ENCODE data around the gene MSLN.

Gene MSLN

DNA sequence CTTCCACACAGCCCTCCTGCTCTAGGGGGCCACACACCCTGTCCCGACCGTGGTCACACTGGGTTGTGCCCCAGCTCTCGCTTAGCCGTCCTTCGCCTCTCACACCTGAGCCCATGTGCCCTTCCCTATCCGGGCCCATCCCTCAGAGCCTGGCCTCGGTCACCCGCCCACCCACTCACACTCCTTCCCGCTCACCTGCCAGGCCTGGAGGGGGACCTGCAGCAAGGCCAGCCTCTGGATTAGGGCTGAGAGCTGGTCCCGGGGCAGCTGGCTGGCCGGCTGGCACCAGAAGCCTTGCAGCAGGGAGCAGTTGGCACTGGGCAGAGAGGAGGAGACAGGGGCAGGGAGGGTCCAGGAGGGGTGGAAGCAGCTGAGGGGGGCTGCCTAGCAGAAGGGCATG is 17.9 kb downstream of the MSLN start:
- no peak for DNase-seq

DNA sequence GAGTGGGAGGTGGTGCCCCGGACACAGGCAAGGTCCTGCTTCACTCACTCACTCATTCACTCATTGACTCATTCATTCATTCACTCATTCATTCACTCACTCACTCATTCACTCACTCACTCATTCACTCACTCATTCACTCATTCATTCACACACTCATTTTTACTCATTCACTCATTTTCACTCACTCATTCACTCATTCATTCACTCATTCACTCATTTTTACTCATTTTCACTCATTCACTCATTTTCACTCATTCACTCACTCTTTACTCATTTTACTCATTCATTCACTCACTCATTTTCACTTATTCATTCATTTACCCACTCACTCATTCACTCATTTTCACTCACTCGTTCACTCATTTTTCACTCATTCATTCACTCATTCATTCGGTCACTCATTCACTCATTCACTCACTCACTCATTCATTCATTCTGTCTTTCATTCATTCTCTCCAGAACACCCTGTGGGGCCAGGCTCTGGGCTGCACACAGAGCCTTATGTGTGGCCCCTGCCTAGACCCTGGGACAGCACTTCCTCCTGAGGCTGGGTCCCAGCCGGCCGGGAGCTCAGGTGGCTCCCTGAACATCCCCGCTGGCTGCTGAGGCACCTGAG is 18.5 kb downstream of the MSLN start:
- DNase-seq = no peak

DNA sequence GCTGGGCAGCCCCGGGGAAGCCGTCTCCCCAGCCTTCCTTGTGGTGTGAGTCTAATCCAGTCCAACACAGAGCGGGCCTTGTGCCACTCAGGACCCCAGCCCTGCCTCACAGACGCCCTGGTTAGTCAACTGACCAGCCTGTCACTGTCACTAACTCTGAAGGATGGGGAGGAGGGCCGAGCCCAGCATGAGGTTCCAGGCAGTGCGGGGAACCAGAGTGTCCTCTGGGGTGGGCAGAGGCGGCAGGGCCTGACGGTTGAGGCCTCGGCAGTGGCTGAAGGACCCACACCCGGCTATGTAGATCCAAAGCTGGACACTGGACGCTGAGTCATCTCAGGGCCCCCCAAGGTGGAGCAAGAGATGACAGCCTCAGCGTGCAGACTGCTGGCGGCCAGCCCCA is 19.0 kb downstream of the MSLN start:
- no peak for DNase-seq

DNA sequence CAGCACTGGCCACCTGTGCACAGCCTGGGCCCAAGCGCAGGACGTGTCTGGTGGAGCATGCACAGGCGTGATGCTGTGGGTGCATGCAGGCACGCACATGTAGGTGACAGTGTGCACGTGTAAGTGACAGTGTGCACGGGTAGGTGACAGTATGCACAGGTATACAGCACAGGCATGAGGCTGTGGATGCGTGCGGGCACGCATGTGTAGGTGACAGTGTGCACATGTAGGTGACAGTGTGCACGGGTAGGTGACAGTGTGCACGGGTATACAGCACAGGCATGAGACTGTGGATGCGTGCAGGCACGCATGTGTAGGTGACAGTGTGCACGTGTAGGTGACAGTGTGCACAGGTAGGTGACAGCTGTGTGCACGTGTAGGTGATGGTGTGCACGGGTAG is 19.8 kb downstream of the MSLN start:
- no peak for DNase-seq

DNA sequence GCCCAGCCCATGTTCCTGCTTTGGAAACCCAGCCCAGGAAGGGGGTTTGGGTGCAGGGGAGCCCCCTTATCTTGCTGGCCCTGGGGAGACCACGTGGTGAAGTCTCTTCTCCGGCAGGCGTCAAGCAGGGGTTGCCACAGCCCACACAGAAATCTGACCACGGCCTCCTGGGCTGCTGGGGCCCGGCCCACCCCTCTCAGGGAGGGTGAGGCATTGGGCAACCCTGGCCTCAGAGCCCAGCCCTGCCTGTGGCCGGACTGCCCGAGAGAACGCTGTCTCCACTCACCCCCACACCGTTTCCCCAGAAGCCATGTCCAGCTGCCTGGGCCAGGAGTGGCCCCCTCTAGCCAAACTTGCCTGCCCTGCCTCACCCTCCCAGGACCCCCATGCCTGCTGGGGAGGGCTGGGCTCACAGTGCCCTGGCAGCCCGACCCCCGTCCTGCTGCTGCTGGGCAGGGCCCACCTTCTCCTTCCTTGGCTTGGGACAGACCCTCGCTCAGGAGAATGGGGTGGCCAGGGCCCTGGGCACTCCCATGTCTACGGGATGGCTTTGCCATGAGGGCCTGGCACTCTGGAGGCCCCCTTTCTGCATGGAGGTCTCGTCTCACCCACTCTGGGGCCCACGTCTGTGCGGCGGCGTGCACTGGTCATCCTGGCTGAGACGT is 20.9 kb downstream of the MSLN start:
- DNase-seq = no peak

DNA sequence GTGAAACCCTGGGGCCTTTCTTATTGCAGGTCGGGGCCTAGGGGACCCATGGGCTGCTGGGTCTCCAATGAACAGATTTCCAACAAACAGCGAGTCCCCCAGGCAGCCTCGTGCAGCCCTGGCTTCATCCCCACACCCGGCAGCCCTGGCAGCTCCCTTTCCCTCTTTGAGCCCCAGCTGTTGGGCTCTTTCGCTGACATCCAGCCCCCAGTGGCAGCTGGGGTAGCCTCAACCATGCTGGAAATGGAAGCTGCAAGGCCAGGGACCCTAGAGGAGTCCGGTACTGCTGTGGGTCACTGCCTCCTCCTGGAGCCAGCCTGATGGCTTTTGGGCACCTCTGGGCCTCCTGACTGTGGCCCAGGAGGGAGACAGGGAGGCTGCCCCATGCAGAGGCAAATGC is 21.7 kb downstream of the MSLN start:
- no peak for DNase-seq

DNA sequence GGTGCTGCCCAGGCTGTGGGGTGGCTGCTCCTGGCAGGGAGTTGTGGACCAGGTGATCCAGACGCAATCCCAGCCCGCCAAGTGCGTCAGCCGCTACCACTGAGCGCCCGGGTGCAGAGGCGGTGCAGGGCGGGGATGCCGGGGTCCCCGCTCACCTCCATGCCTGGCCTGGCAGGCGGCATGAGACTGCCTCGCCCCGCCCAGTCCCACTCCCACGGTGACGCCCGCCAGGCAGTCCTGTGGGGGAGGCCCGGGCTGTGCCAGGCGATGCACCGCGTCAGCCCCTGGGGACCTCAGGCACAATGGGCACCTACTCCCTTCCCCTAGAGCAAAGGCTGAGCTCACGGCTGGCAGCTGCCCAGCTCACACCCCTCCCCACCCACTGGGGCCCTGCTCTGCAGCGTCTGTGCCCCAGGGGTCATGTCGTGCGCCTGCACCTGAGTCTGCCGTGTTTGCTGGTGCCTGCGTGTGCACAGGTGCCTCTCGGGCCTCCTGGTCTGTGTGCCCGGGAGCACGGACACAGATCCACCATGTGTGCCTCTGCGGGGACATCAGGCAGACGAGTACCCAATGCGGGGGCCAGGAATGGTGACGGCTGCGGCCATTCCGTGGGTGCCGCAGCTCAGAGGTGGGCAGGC is 22.4 kb downstream of the MSLN start:
- no peak for DNase-seq

DNA sequence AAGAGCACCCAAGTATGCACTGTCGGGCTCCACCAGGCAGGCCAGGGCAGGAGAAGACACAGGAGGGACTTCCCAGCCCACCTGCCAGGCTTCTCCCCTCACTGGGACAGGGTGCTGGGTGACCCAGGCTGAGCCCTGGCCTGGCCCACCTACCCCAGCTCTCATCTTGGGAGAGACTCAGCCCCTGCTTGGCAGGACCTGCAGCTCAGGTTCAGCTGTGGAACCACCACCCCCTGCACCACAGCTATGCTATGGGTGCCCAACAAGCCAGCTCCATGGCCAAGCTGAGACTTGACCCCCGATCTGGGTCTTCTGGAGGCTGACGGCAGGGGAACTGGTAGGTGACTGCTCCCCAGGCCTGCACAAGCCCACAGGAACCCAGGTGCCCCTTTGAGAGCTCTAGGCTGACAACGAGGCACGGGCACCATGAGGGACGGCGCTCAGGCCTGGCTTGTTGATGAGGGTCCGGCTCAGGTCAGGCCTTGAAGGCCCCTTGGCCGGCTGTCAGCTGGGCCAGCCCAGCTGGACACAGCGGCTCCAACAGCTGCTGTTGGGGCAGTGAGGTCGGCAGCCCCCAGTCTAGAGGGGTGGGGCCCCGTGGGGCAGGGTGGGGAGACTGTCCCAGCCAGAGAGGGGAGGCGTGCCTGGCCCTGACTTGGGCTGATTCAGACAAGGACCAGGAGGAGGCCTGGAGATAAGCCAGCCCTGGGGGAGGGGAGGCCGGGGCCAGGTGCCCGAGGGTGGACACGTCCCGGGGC is 23.0 kb downstream of the MSLN start:
- DNase-seq = no peak

DNA sequence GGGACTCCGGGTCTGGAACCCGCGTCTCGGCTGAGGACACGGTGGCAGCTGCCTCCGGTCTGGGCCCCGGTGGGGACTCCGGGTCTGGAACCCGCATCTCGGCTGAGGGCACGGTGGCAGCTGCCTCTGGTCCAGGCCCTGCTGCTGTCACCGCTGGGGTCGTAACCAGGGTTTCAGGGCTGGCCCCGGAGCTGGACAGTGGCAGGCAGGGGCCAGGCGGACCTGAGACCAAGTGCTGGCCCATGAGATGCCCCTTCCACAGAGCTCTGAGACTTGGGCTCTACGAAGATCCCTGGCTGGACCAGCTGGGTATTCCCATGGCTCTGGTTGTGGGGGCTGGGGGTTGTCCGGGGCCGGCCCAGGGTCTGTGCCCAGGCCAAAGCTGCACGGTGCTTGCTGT is 23.9 kb downstream of the MSLN start:
- DNase-seq = no peak

DNA sequence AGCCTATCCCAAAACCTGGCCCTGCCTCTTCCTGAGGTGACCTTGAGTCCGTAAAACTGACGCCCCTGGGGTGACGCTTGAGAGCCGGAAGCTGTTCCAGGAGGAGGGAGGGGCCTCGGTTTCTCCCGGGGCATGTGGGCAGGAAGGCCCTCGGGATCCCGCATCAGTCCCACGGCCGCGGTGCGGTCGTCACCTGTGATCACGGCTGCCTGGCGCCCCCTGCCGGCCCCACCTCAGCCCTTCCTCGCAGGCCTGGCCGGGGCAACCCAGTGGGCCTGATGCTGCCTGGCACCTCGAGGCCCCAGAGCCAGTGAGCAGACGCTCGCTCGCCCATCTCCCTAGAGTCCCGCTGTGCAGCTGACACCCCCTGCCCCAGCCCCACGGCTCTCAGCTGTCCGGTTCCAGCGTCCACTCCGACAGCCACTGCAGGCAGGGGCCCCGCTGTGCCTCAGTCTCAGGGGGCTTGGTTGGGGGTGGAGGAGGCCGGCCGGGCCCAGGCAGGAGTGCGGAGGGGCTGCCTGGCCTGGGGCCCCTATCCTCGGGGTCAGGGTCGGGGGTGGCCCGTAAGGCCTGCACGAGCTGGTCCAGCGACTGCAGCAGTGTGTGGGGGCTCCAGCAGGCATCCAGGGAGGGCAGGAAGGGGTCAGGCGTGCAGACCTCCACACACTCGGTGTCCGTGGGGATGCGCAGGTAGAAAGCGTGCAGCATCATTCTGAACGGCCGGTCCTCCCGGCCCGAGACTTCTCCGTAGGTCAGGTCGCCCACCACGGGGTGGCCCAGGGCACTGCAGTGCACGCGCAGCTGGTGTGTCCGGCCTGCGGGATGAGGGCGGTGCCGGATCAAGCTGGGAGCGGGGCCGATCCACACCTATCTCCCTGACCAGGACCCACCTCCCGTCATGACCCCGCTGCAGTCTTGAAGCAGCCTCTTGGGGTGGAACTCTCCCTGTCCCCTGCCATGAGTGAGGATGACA is 25.3 kb downstream of the MSLN start:
- DNase-seq = peak; percentile 6

DNA sequence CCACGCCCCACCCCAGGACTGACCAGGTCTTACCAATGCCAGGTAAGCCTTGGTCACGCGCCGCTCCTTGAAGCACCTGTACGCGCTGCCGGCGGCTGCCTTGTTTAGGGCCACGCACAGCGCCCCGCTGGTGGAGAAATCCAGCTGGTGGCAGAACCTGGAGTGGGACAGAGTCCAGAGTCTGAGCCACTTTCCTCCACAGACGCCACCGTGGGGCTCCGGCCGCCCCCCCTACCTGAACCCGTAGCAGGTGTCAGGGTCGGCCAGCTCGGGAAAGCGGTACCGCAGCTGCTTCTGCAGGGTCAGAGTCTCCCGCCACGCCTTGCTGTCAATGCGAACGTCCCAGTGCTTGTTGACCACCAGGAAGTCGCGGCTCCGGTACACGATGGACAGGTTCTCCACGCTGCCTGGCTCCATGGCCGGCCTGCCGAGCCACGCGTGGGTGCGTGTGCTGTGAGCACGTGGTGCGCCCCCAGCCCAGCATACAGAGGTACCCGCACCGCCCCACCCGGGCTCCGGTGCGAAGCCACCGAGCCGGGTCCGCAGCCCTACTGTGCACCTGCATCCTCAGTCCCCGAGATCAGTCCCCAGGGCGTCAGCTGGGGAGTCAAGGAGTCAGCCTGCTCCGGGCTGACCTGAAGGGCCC is 26.9 kb downstream of the MSLN start:
- DNase-seq = no peak

DNA sequence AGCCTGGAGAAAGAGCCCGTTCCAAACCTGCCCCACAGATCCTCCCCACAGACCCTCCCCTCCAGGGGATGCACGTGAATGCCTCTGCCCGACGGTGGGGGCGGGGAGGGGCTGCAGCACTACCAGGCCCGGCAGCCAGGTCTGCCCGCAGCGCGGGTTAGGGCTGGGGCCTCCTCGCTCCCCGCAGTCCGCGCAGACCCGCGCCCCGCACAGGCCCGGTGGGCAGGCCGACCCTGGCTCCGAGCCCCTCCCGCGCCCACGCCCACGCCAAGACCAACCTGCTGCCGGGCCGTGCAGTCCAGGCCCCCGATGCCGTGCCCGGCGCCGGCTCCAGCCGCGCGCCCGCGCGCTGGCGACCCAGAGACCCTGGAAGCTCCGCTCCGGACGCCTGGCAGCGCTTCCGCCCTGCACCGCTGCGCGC is 27.5 kb downstream of the MSLN start, which contains the start of gene RPUSD1:
RPUSD1 (minus strand) TSS at position 404 of the 421 bp plus-strand sequence. CDS start 644 bp downstream, outside the sequence.
- DNase-seq = no peak

DNA sequence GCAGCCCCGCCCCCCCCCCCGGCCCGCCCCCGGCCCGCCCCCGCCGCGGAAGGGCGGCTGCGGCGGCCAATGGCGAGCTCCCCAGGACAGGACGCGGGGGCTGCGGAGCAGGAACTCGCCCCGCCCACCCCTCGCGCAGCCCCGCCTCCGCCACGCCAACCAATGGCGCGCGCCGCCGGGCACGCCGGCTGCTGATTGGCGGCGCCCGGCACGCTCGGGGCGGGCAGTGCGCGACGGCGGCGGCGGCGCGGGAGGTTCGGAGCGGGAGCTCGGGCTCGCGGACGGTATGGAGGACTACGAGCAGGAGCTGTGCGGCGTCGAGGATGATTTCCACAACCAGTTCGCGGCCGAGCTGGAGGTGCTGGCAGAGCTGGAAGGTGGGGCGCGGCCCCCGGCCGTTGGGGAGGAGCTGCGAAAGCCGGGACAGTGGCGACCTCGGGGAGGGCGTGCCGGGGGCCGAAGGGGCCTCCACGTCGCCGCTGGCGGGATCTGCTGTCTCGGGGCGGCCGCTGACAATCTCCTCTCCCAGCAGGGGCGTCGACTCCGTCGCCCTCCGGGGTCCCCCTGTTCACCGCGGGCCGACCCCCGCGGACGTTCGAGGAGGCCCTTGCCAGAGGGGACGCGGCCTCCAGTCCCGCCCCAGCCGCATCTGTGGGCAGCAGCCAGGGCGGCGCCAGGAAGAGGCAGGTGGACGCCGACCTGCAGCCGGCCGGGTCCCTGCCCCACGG is 28.0 kb downstream of the MSLN start, which contains the start of gene CHTF18:
CHTF18 (plus strand) TSS at position 222 of the 728 bp plus-strand sequence; CDS start at position 287, 65 bp downstream.
- DNase-seq = peak; percentile 92

DNA sequence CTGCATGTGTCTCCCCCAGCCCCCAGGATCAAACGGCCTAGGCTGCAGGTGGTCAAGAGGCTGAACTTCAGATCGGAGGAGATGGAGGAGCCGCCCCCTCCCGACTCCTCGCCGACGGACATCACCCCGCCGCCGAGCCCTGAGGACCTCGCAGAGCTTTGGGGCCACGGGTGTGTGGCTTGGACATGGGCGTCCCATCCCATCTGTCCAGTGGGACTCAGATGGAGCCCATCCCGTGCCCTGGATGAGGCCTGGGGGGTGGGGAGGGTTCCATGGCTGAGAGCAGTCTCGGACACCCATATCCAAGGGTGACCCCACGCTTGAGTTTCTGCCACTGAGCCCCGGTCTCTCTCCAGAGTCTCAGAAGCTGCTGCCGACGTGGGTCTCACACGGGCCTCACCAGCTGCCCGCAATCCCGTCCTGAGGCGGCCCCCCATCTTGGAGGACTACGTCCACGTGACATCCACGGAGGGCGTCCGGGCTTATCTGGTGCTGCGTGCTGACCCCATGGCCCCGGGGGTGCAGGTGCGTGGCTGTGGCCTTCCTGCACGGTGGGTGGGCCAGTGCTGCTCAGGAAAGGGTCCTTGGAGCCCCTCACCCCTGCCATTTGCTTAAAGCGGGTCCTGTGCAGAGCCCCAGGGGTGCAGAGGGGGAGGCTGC is 28.8 kb downstream of the MSLN start:
- no peak for DNase-seq

DNA sequence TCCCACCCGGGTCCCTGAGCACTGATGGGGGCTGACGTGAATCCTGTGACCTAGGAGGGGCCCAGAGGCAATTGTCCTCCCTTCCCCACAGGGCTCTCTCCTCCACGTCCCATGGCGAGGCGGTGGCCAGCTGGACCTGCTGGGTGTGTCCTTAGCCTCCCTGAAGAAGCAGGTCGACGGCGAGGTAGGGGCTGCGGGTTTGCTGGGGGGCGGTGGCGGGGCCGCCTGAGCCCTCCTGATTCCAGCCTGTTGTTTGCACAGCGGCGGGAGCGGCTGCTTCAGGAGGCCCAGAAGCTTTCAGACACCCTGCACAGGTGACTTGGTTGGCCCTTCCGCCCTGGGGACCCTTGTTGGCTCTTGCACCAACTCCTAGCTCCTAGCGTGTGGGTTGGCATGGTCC is 29.6 kb downstream of the MSLN start:
- DNase-seq = no peak

DNA sequence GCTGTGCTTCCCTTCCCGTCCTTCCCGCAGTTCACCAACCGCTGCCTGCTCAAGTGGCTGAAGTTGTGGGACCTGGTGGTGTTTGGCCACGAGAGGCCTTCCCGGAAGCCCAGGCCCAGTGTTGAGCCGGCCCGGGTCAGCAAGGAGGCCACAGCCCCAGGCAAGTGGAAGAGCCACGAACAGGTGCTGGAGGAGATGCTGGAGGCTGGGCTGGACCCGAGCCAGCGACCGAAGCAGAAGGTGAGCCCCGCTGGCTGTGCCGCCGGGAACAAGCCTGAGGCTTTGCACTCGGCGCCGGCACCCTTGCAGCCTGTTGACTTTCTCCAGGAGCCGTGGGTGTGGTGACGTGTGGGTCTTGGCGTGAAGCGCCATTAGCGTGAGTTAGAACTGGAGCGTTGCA is 30.6 kb downstream of the MSLN start:
- no peak for DNase-seq

DNA sequence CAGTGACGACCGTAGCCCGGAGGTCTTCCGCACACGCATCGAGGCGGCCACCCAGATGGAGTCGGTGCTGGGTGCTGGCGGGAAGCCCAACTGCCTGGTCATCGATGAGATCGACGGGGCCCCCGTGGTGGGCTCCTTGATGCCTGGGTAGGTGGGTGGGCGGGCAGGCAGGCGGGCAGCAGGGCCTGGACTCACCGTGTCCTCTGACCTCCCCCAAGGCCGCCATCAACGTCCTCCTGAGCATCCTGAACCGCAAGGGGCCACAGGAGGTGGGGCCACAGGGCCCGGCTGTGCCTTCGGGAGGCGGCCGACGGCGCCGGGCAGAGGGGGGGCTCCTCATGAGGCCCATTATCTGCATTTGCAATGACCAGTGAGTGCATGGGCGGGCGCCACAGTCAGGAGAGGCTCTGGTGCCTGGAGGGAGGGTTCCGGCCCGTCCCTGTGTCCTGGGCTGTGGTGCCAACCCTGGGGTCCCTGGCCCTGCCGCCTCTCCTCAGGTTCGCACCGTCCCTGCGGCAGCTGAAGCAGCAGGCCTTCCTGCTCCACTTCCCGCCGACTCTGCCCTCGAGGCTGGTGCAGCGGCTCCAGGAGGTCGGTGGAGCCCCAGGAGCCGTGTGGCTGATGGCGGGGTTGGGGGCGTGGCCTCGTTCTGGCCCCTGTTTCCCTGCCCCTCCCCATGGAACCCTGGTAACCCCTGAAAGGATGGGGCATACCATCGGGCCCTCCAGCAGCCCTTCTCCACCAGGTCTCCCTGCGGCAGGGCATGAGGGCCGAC is 31.9 kb downstream of the MSLN start:
- DNase-seq = no peak

DNA sequence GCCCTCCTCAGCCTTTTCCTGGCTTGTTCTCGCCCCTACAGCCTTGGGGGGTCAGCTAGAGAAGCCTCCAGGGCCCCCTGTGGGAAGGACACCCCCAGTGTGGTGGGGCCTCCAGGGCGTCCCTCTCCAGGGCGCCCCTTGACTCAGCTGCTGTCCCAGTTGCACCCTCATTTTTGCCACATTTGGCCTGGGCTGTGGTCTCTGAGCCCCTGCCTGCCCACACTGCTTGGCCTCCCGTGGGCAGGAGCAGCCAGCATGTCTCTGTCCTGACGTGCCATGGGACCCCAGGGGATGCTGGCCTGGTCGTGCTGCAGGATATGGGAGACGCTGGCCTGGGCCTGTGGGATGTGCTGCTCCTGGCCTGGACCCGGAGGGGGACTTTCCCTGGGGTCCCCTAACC is 32.9 kb downstream of the MSLN start:
- no peak for DNase-seq

DNA sequence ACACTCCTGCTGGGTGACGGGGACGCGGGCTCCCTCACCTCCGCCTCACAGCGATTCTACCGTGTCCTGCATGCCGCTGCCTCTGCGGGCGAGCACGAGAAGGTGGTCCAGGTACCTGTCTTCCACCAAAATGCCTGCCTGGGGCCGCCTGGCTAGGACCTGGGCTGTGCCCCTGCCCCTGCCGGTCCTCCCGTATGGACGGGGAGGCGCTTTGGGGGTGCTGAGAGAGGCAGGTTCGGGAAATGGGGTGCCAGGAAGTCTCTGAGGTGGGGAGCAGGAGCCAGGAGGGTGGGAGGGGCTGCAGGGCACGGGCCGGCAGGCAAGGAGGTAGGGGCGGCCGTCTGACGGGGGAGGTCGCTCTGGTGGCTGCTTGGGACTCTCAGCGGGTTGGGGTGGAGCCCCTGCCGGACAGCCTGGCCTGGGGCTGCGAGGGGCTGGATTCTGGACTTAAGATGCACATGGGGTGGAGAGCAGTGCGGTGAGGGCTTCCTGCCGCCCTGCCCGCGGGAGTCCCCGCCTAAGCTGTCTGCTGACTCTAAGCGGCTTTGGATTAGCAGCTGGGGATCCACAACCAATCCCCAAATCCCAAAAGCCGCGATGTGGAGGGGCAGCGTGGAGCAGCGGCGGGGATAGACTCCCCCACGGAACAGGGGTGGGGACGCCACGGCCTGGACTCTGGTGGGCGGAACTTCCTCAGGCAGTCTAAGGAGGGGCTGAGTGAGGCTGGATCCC is 33.7 kb downstream of the MSLN start:
- no peak for DNase-seq
